Measurements from ENCODE around the gene POLN.
"Not testable (repeated sequence)": the region's sequence is repeated elsewhere in the genome, so short reads cannot be mapped to it uniquely, and the experiment has no call there.

The POLN gene

GRCh38 chr4:2251795-2252529 is 10.0 kb upstream of the POLN start:
- DNase-seq (ENCODE audit: low read depth in 2 of 2), result no peak

- DNase-seq (ENCODE audit: low read depth in 2 of 2), result no peak
Observed at GRCh38 chr4:2251073-2251794, 9.3 kb upstream of the POLN start.

GRCh38 chr4:2250357-2251072 is 8.6 kb upstream of the POLN start:
- no peak for DNase-seq (ENCODE audit: low read depth in 2 of 2)

GRCh38 chr4:2249526-2250356 is 7.8 kb upstream of the POLN start:
- DNase-seq (ENCODE audit: low read depth in 2 of 2), result no peak

GRCh38 chr4:2248821-2249261 is 6.9 kb upstream of the POLN start:
- no peak for DNase-seq (ENCODE audit: low read depth in 2 of 2)

GRCh38 chr4:2248044-2248780 is 6.3 kb upstream of the POLN start:
- no peak for DNase-seq (ENCODE audit: low read depth in 2 of 2)

GRCh38 chr4:2247128-2248043 is 5.5 kb upstream of the POLN start:
- DNase-seq (ENCODE audit: low read depth in 2 of 2), result no peak

- DNase-seq (ENCODE audit: low read depth in 2 of 2), result no peak
Observed at GRCh38 chr4:2246384-2247127, 4.6 kb upstream of the POLN start.

GRCh38 chr4:2245787-2246275 is 3.9 kb upstream of the POLN start:
- DNase-seq (ENCODE audit: low read depth in 2 of 2), result no peak

- DNase-seq (ENCODE audit: low read depth in 2 of 2), result no peak
Observed at GRCh38 chr4:2245057-2245786, 3.3 kb upstream of the POLN start.

- DNase-seq (ENCODE audit: low read depth in 2 of 2), result no peak
Observed at GRCh38 chr4:2243681-2244380, 1.9 kb upstream of the POLN start.

GRCh38 chr4:2241003-2241402 is 918 bp downstream of the POLN start:
- no peak for DNase-seq (ENCODE audit: low read depth in 2 of 2)

- no peak for DNase-seq (ENCODE audit: low read depth in 2 of 2)
Observed at GRCh38 chr4:2236944-2237666, 4.8 kb downstream of the POLN start.

- no peak for DNase-seq (ENCODE audit: low read depth in 2 of 2)
Observed at GRCh38 chr4:2231082-2231481, 10.8 kb downstream of the POLN start.

GRCh38 chr4:2226261-2226660 is 15.7 kb downstream of the POLN start:
- DNase-seq (ENCODE audit: low read depth in 2 of 2), result no peak

GRCh38 chr4:2222838-2223237 is 19.1 kb downstream of the POLN start:
- no peak for DNase-seq (ENCODE audit: low read depth in 2 of 2)

GRCh38 chr4:2221378-2221777 is 20.5 kb downstream of the POLN start:
- not testable (repeated sequence) for DNase-seq (ENCODE audit: low read depth in 2 of 2)
